NCI-H226 (cell line): Measurements from ENCODE around the gene ADAMTS18.
"Not testable (repeated sequence)": the region's sequence is repeated elsewhere in the genome, so short reads cannot be mapped to it uniquely, and the experiment has no call there.

Source experiments
- DNase-seq: peaks from one replicate; pipeline ENCODE4 v3.0.0-alpha.2; 2015

The ADAMTS18 gene

GRCh38 chr16:77434530-77435271 lies at the start of gene ADAMTS18:
ADAMTS18 (minus strand) TSS chr16:77435034; CDS start chr16:77434695, 339 bp downstream.
- DNase-seq, result no peak

- DNase-seq, result no peak
These were observed 46.0 kb upstream of the ADAMTS18 start for GRCh38 chr16:77480681-77481315.

GRCh38 chr16:77472262-77472661 lies 37.4 kb upstream of the ADAMTS18 start:
- no peak for DNase-seq

GRCh38 chr16:77470851-77471250 lies 36.0 kb upstream of the ADAMTS18 start:
- peak; percentile 75 for DNase-seq

- no peak for DNase-seq
These were observed 34.8 kb upstream of the ADAMTS18 start for GRCh38 chr16:77469634-77470033.

- DNase-seq, result no peak
These were observed 34.0 kb upstream of the ADAMTS18 start for GRCh38 chr16:77468831-77469230.

- no peak for DNase-seq
These were observed 33.0 kb upstream of the ADAMTS18 start for GRCh38 chr16:77467821-77468335.

GRCh38 chr16:77463659-77464058 lies 28.8 kb upstream of the ADAMTS18 start:
- not testable (repeated sequence) for DNase-seq

GRCh38 chr16:77462894-77463293 lies 28.1 kb upstream of the ADAMTS18 start:
- DNase-seq, result no peak

- DNase-seq, result no peak
These were observed 24.9 kb upstream of the ADAMTS18 start for GRCh38 chr16:77459534-77460254.

- no peak for DNase-seq
These were observed 22.2 kb upstream of the ADAMTS18 start for GRCh38 chr16:77457046-77457445.

GRCh38 chr16:77452243-77452642 lies 17.4 kb upstream of the ADAMTS18 start:
- DNase-seq, result no peak

GRCh38 chr16:77450790-77451487 lies 16.1 kb upstream of the ADAMTS18 start:
- DNase-seq, result no peak

GRCh38 chr16:77449208-77449607 lies 14.4 kb upstream of the ADAMTS18 start:
- DNase-seq, result no peak

GRCh38 chr16:77445324-77445723 lies 10.5 kb upstream of the ADAMTS18 start:
- DNase-seq, result peak; percentile 15

GRCh38 chr16:77444147-77444460 lies 9.3 kb upstream of the ADAMTS18 start:
- no peak for DNase-seq

- DNase-seq, result no peak
These were observed 8.7 kb upstream of the ADAMTS18 start for GRCh38 chr16:77443357-77444146.

- no peak for DNase-seq
These were observed 7.2 kb upstream of the ADAMTS18 start for GRCh38 chr16:77442078-77442477.

GRCh38 chr16:77439106-77439505 lies 4.3 kb upstream of the ADAMTS18 start:
- no peak for DNase-seq

GRCh38 chr16:77437859-77438258 lies 3.0 kb upstream of the ADAMTS18 start:
- no peak for DNase-seq

GRCh38 chr16:77435272-77435820 lies 512 bp upstream of the ADAMTS18 start:
- no peak for DNase-seq

- no peak for DNase-seq
These were observed 758 bp downstream of the ADAMTS18 start for GRCh38 chr16:77434022-77434529.
